ENCODE data around the gene FMN2.

- TF ChIP-seq CTCF (IDR thresholded peaks at IDR 0.05) = no peak
- no peak for TF ChIP-seq ESRRA (IDR thresholded peaks at IDR 0.05; ENCODE audit: borderline replicate concordance, low read length)
- no peak for TF ChIP-seq FOXS1 (CRISPR knock-in tag; IDR thresholded peaks at IDR 0.05)
These were observed 406.7 kb downstream of the FMN2 start for GRCh38 chr1:240498335-240498734.
